Activated CD8-positive, alpha-beta memory T cell treated with anti-CD3 and anti-CD28 coated beads, Interleukin-2, amount 50 U/mL, for 4 hours (primary cell): Measurements from ENCODE around the gene MS4A7.
"Not testable (repeated sequence)": the region's sequence is repeated elsewhere in the genome, so short reads cannot be mapped to it uniquely, and the experiment has no call there.

ENCODE experiments used
- DNase-seq: peaks from one replicate; pipeline ENCODE4 v3.0.0-alpha.2; 2020

MS4A7 gene

GRCh38 chr11:60378354-60378753 is at the start of gene MS4A7:
Gene MS4A7 (plus strand): TSS chr11:60378532. CDS start chr11:60383142, 4,610 bp downstream.
- no peak for DNase-seq

- DNase-seq = no peak
These were observed 45.5 kb upstream of the MS4A7 start for GRCh38 chr11:60332846-60333245.

- peak; percentile 61 for DNase-seq
These were observed 44.2 kb upstream of the MS4A7 start for GRCh38 chr11:60334005-60334620.

- DNase-seq = no peak
These were observed 41.5 kb upstream of the MS4A7 start for GRCh38 chr11:60336767-60337391.

GRCh38 chr11:60338053-60338452 is 40.3 kb upstream of the MS4A7 start:
- DNase-seq = no peak

- no peak for DNase-seq
These were observed 39.0 kb upstream of the MS4A7 start for GRCh38 chr11:60339356-60339755.

- no peak for DNase-seq
These were observed 35.1 kb upstream of the MS4A7 start for GRCh38 chr11:60343094-60343704.

GRCh38 chr11:60344146-60344545 is 34.2 kb upstream of the MS4A7 start:
- DNase-seq = no peak

GRCh38 chr11:60345489-60345888 is 32.8 kb upstream of the MS4A7 start:
- DNase-seq = no peak

GRCh38 chr11:60347084-60347797 is 31.1 kb upstream of the MS4A7 start:
- DNase-seq = no peak

- DNase-seq = no peak
These were observed 30.2 kb upstream of the MS4A7 start for GRCh38 chr11:60348116-60348515.

GRCh38 chr11:60349990-60350389 is 28.3 kb upstream of the MS4A7 start:
- no peak for DNase-seq

GRCh38 chr11:60357771-60358170 is 20.6 kb upstream of the MS4A7 start:
- DNase-seq = no peak

GRCh38 chr11:60360621-60361020 is 17.7 kb upstream of the MS4A7 start:
- no peak for DNase-seq

- DNase-seq = no peak
These were observed 16.1 kb upstream of the MS4A7 start for GRCh38 chr11:60362241-60362640.

GRCh38 chr11:60363542-60364470 is 14.5 kb upstream of the MS4A7 start:
- DNase-seq = peak; percentile 44

GRCh38 chr11:60366262-60366904 is 11.9 kb upstream of the MS4A7 start:
- DNase-seq = not testable (repeated sequence)

- no peak for DNase-seq
These were observed 11.3 kb upstream of the MS4A7 start for GRCh38 chr11:60367009-60367408.

GRCh38 chr11:60367896-60368295 is 10.4 kb upstream of the MS4A7 start:
- DNase-seq = no peak

GRCh38 chr11:60370252-60370810 is 8.0 kb upstream of the MS4A7 start:
- DNase-seq = no peak

- no peak for DNase-seq
These were observed 7.5 kb upstream of the MS4A7 start for GRCh38 chr11:60370811-60371298.

GRCh38 chr11:60371386-60371785 is 6.9 kb upstream of the MS4A7 start:
- DNase-seq = no peak
